Measurements from ENCODE around the gene ADCY5.

The ADCY5 gene

GRCh38 chr3:123314359-123315270, 134.3 kb downstream of the ADCY5 start:
- no peaks in the 10 kb centered on the region for H3K79me1 ChIP-seq (ENCODE audit: low read depth, low read length)
- H2BK12ac ChIP-seq (ENCODE audit: low read length): no peak overlapping the region
- no peak overlapping the region for H4K91ac ChIP-seq (ENCODE audit: low read depth, low read length, poor library complexity)
- no peaks in the 10 kb centered on the region for H3K9me3 ChIP-seq (replicated peaks in 1 of 2; ENCODE audit: control insufficient read depth in 2 of 2, insufficient read depth in 1 of 2, low read depth in 1 of 2, low read length in 2 of 2)
- peaks cover 2 to 7% of the 10 kb centered on the region in 2 donors for H3K4me1 ChIP-seq (ENCODE audit: control insufficient read depth in 2 of 2, insufficient read depth in 1 of 2, low read depth in 1 of 2, low read length in 2 of 2)
- H3K36me3 ChIP-seq (replicated peaks in 1 of 2; ENCODE audit: control insufficient read depth in 2 of 2, insufficient read depth in 2 of 2, low read length in 2 of 2): no peaks in the 10 kb centered on the region
- no peak overlapping the region for H2AK5ac ChIP-seq (ENCODE audit: low read depth, low read length)
- WGBS, 2 donors (ENCODE audit: extremely low coverage in 2 of 2, insufficient read length in 2 of 2, insufficient replicate concordance in 1 of 2): no CpG with 5 or more reads among the region's 14 CpGs
- no peak overlapping the region for H3K23ac ChIP-seq (ENCODE audit: low read depth, low read length, poor library complexity)
- H2BK15ac ChIP-seq (ENCODE audit: low read length): no peak overlapping the region
- H2BK5ac ChIP-seq (ENCODE audit: low read length): no peak overlapping the region
- no peak for DNase-seq (ENCODE audit: low spot score)
- no peak overlapping the region for H3K14ac ChIP-seq (ENCODE audit: low read length)
- peaks cover 0 to 40% (median 7%) of the 10 kb centered on the region in 3 experiments for H3K27me3 ChIP-seq (ENCODE audit: control insufficient read depth in 3 of 3, insufficient read depth in 3 of 3, low read depth in 1 of 3, low read length in 3 of 3)
- H3K4me2 ChIP-seq (ENCODE audit: insufficient read depth, low read length, poor library complexity, severe bottlenecking): no peak overlapping the region
- H3K9ac ChIP-seq (ENCODE audit: low read depth, low read length, poor library complexity): no peak overlapping the region
- H3K27ac ChIP-seq (replicated peaks; ENCODE audit: low read length): no peak overlapping the region
- H3K4ac ChIP-seq (ENCODE audit: low read length): no peak overlapping the region
- H2AFZ ChIP-seq (ENCODE audit: low read length): no peak overlapping the region
- H3K4me3 ChIP-seq (ENCODE audit: low read length in 2 of 2): no peak overlapping the region
- H4K8ac ChIP-seq (ENCODE audit: low read depth, low read length): no peak overlapping the region
- H3K18ac ChIP-seq (ENCODE audit: low read length): no peak overlapping the region
- no peak overlapping the region for H2BK120ac ChIP-seq (ENCODE audit: low read depth, low read length)

DNA sequence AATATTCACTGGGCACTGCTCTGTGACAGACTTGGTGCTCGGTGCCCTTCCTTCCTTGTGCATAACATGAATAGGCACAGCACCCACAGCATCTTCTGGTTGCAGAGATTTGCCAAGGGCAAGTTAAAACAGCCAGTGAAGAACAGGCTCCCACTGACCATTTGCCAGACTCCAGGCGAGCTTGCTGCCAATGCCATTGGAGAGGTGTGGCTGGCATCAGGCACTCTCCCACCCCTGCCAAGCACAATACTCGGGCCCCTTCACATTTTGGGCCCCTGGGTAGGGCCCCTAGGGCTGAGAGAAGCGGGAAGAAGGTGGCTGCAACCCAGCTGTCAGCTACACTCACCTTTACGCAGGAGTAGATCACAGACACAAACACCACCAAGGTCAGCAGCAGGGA, 135.0 kb downstream of the ADCY5 start:
- Histone ChIP-seq H3K9ac (ENCODE audit: low read depth, low read length, poor library complexity) (no peak overlapping the region), H3K36me3 (replicated peaks in 1 of 2; ENCODE audit: control insufficient read depth in 2 of 2, insufficient read depth in 2 of 2, low read length in 2 of 2) (no peaks in the 10 kb centered on the region), H3K4me1 (ENCODE audit: control insufficient read depth in 2 of 2, insufficient read depth in 1 of 2, low read depth in 1 of 2, low read length in 2 of 2) (peaks cover 0 to 6% of the 10 kb centered on the region in 2 donors), H3K27me3 (ENCODE audit: control insufficient read depth in 3 of 3, insufficient read depth in 3 of 3, low read depth in 1 of 3, low read length in 3 of 3) (peaks cover 0 to 40% (median 7%) of the 10 kb centered on the region in 3 experiments), H2BK15ac (ENCODE audit: low read length) (no peak overlapping the region), H2BK120ac (ENCODE audit: low read depth, low read length) (no peak overlapping the region), H2AFZ (ENCODE audit: low read length) (no peak overlapping the region), H3K14ac (ENCODE audit: low read length) (no peak overlapping the region), H3K27ac (replicated peaks; ENCODE audit: low read length) (no peak overlapping the region), H4K8ac (ENCODE audit: low read depth, low read length) (no peak overlapping the region), H3K4ac (ENCODE audit: low read length) (no peak overlapping the region), H3K18ac (ENCODE audit: low read length) (no peak overlapping the region), H3K9me3 (replicated peaks in 1 of 2; ENCODE audit: control insufficient read depth in 2 of 2, insufficient read depth in 1 of 2, low read depth in 1 of 2, low read length in 2 of 2) (no peaks in the 10 kb centered on the region), H3K79me1 (ENCODE audit: low read depth, low read length) (no peaks in the 10 kb centered on the region), H3K4me2 (ENCODE audit: insufficient read depth, low read length, poor library complexity, severe bottlenecking) (no peak overlapping the region), H3K23ac (ENCODE audit: low read depth, low read length, poor library complexity) (no peak overlapping the region), H3K4me3 (ENCODE audit: low read length in 2 of 2) (no peak overlapping the region), H4K91ac (ENCODE audit: low read depth, low read length, poor library complexity) (no peak overlapping the region), H2BK12ac (ENCODE audit: low read length) (no peak overlapping the region), H2BK5ac (ENCODE audit: low read length) (no peak overlapping the region), H2AK5ac (ENCODE audit: low read depth, low read length) (no peak overlapping the region)
- no peak for DNase-seq (ENCODE audit: low spot score)
- no CpG with 5 or more reads among the region's 5 CpGs for WGBS, 2 donors (ENCODE audit: extremely low coverage in 2 of 2, insufficient read length in 2 of 2, insufficient replicate concordance in 1 of 2)

- Histone ChIP-seq H4K91ac (ENCODE audit: low read depth, low read length, poor library complexity) (no peak overlapping the region), H3K27ac (replicated peaks; ENCODE audit: low read length) (no peak overlapping the region), H3K18ac (ENCODE audit: low read length) (peak overlapping the region; percentile 51), H3K4me2 (ENCODE audit: insufficient read depth, low read length, poor library complexity, severe bottlenecking) (no peak overlapping the region), H3K4me3 (ENCODE audit: low read length in 2 of 2) (no peak overlapping the region), H3K27me3 (ENCODE audit: control insufficient read depth in 3 of 3, insufficient read depth in 3 of 3, low read depth in 1 of 3, low read length in 3 of 3) (peaks cover 0 to 40% (median 7%) of the 10 kb centered on the region in 3 experiments), H2AFZ (ENCODE audit: low read length) (no peak overlapping the region), H3K4me1 (ENCODE audit: control insufficient read depth in 2 of 2, insufficient read depth in 1 of 2, low read depth in 1 of 2, low read length in 2 of 2) (peaks cover 0 to 6% of the 10 kb centered on the region in 2 donors), H2AK5ac (ENCODE audit: low read depth, low read length) (peak overlapping the region; percentile 23), H3K9ac (ENCODE audit: low read depth, low read length, poor library complexity) (no peak overlapping the region), H3K36me3 (replicated peaks in 1 of 2; ENCODE audit: control insufficient read depth in 2 of 2, insufficient read depth in 2 of 2, low read length in 2 of 2) (no peaks in the 10 kb centered on the region), H2BK5ac (ENCODE audit: low read length) (no peak overlapping the region), H4K8ac (ENCODE audit: low read depth, low read length) (no peak overlapping the region), H2BK120ac (ENCODE audit: low read depth, low read length) (no peak overlapping the region), H3K4ac (ENCODE audit: low read length) (no peak overlapping the region), H3K79me1 (ENCODE audit: low read depth, low read length) (no peaks in the 10 kb centered on the region), H3K14ac (ENCODE audit: low read length) (no peak overlapping the region), H3K9me3 (replicated peaks in 1 of 2; ENCODE audit: control insufficient read depth in 2 of 2, insufficient read depth in 1 of 2, low read depth in 1 of 2, low read length in 2 of 2) (no peaks in the 10 kb centered on the region), H2BK15ac (ENCODE audit: low read length) (no peak overlapping the region), H3K23ac (ENCODE audit: low read depth, low read length, poor library complexity) (no peak overlapping the region), H2BK12ac (ENCODE audit: low read length) (no peak overlapping the region)
- WGBS, 2 donors (ENCODE audit: extremely low coverage in 2 of 2, insufficient read length in 2 of 2, insufficient replicate concordance in 1 of 2): no CpG with 5 or more reads among the region's 16 CpGs
- DNase-seq (ENCODE audit: low spot score): no peak
Measured at GRCh38 chr3:123312331-123313265, 136.3 kb downstream of the ADCY5 start.

- H2AK5ac ChIP-seq (ENCODE audit: low read depth, low read length): no peak overlapping the region
- H3K9ac ChIP-seq (ENCODE audit: low read depth, low read length, poor library complexity): no peak overlapping the region
- H3K27me3 ChIP-seq (ENCODE audit: control insufficient read depth in 3 of 3, insufficient read depth in 3 of 3, low read depth in 1 of 3, low read length in 3 of 3): peaks cover 0 to 40% (median 7%) of the 10 kb centered on the region in 3 experiments
- no peak overlapping the region for H3K14ac ChIP-seq (ENCODE audit: low read length)
- H3K9me3 ChIP-seq (replicated peaks in 1 of 2; ENCODE audit: control insufficient read depth in 2 of 2, insufficient read depth in 1 of 2, low read depth in 1 of 2, low read length in 2 of 2): no peaks in the 10 kb centered on the region
- no peak overlapping the region for H3K23ac ChIP-seq (ENCODE audit: low read depth, low read length, poor library complexity)
- no peak overlapping the region for H3K4me2 ChIP-seq (ENCODE audit: insufficient read depth, low read length, poor library complexity, severe bottlenecking)
- H3K4me3 ChIP-seq (ENCODE audit: low read length in 2 of 2): no peak overlapping the region
- no peak overlapping the region for H3K18ac ChIP-seq (ENCODE audit: low read length)
- H2BK15ac ChIP-seq (ENCODE audit: low read length): no peak overlapping the region
- H2AFZ ChIP-seq (ENCODE audit: low read length): no peak overlapping the region
- H3K27ac ChIP-seq (replicated peaks; ENCODE audit: low read length): no peak overlapping the region
- no peak overlapping the region for H3K4ac ChIP-seq (ENCODE audit: low read length)
- peaks cover 0 to 6% of the 10 kb centered on the region in 2 donors for H3K4me1 ChIP-seq (ENCODE audit: control insufficient read depth in 2 of 2, insufficient read depth in 1 of 2, low read depth in 1 of 2, low read length in 2 of 2)
- no peaks in the 10 kb centered on the region for H3K36me3 ChIP-seq (replicated peaks in 1 of 2; ENCODE audit: control insufficient read depth in 2 of 2, insufficient read depth in 2 of 2, low read length in 2 of 2)
- H2BK120ac ChIP-seq (ENCODE audit: low read depth, low read length): no peak overlapping the region
- no peaks in the 10 kb centered on the region for H3K79me1 ChIP-seq (ENCODE audit: low read depth, low read length)
- WGBS, 2 donors (ENCODE audit: extremely low coverage in 2 of 2, insufficient read length in 2 of 2, insufficient replicate concordance in 1 of 2): no CpG with 5 or more reads among the region's 9 CpGs
- H4K91ac ChIP-seq (ENCODE audit: low read depth, low read length, poor library complexity): no peak overlapping the region
- no peak overlapping the region for H4K8ac ChIP-seq (ENCODE audit: low read depth, low read length)
- H2BK5ac ChIP-seq (ENCODE audit: low read length): no peak overlapping the region
- no peak overlapping the region for H2BK12ac ChIP-seq (ENCODE audit: low read length)
- DNase-seq (ENCODE audit: low spot score): no peak
Measured at GRCh38 chr3:123311201-123311600, 137.7 kb downstream of the ADCY5 start.

All from neuronal stem cell (in vitro differentiated cells).